B cell (primary cell): Measurements from ENCODE around the gene SLC13A2. TPM values are rescaled to one million over a fixed set of nuclear protein-coding genes. Genes with fewer than 3 reads are reported as not detected.

ENCODE experiments used
- ATAC-seq: fragments of 200-7000 bp; cut with Tn5 transposase; one replicate; pipeline ENCODE4 v1.10.0; 2021; ENCODE audit warnings: low read depth, mild to moderate bottlenecking, moderate number of reproducible peaks, moderate library complexity
- CTCF ChIA-PET: fragments of 350-600 bp; sonication (Branson Sonifier 250); formaldehyde crosslinking; loops from one replicate; lab custom pipeline; 2021; ENCODE audit warnings: antibody characterized with exemption, inconsistent platforms; lab: Charles Lee
- POLR2A ChIA-PET: fragments of 350-600 bp; sonication (Branson Sonifier 250); formaldehyde crosslinking; loops from one replicate; lab custom pipeline; 2021; ENCODE audit warnings: antibody characterized with exemption; lab: Charles Lee
- DNase-seq: peaks from one replicate; pipeline ENCODE4 v3.0.0; 2013
- H2AFZ ChIP-seq: 2 replicates; pipeline ENCODE4 v1.6.1; 2012; ENCODE audit warnings: mild to moderate bottlenecking, low read depth, low read length; ENCODE audit not compliant: insufficient read depth, poor library complexity, severe bottlenecking
- H3K27ac ChIP-seq, 2 donors: 1 replicate in 1 of 2; 2 replicates in 1 of 2; pipeline ENCODE4 v1.5.1; 2012 to 2013; ENCODE audit warnings: low read length in 2 of 2, mild to moderate bottlenecking in 2 of 2, moderate library complexity in 1 of 2
- H3K27me3 ChIP-seq, 4 experiments: fragments of 200-600 bp in 1 of 4; sonication (generic) in 1 of 4; replicated peaks in 1 of 4; 1 replicate in 2 of 4; 2 replicates in 2 of 4; pipeline versions ENCODE4 v1.6.1 to v1.7.0; 2013 to 2016; ENCODE audit warnings: low read length in 3 of 4, mild to moderate bottlenecking in 2 of 4, mixed read lengths in 1 of 4, moderate library complexity in 1 of 4; ENCODE audit not compliant: insufficient read depth in 4 of 4, control insufficient read depth in 3 of 4; ENCODE audit errors: control extremely low read depth in 1 of 4
- H3K36me3 ChIP-seq, 2 experiments: replicated peaks in 1 of 2; 1 replicate in 1 of 2; 2 replicates in 1 of 2; pipeline versions ENCODE4 v1.6.1 to v1.7.1; 2013; ENCODE audit warnings: low read length in 1 of 2; ENCODE audit not compliant: insufficient read depth in 2 of 2, control insufficient read depth in 1 of 2; ENCODE audit errors: control extremely low read depth in 1 of 2, extremely low read depth in 1 of 2
- H3K4me1 ChIP-seq, 2 donors: fragments of 200-600 bp in 1 of 2; sonication (generic) in 1 of 2; 1 replicate in 1 of 2; 2 replicates in 1 of 2; pipeline versions ENCODE4 v1.5.1 to v1.6.1; 2013 to 2017; ENCODE audit warnings: low read length in 2 of 2; ENCODE audit not compliant: control insufficient read depth in 2 of 2, insufficient read depth in 2 of 2
- H3K4me2 ChIP-seq: replicated peaks from 2 replicates; pipeline ENCODE3; 2012; ENCODE audit warnings: mild to moderate bottlenecking, low read depth, low read length; ENCODE audit not compliant: poor library complexity, severe bottlenecking
- H3K4me3 ChIP-seq, 5 experiments: fragments of 200-600 bp in 1 of 5; sonication (generic) in 1 of 5; 1 replicate in 3 of 5; 2 replicates in 2 of 5; pipeline versions ENCODE4 v1.5.1 to v1.7.0; 2011 to 2016; ENCODE audit warnings: low read length in 4 of 5, mild to moderate bottlenecking in 4 of 5, low read depth in 2 of 5, control low read depth in 1 of 5, moderate library complexity in 1 of 5; ENCODE audit not compliant: insufficient read depth in 1 of 5; ENCODE audit errors: control extremely low read depth in 1 of 5, extremely low read depth in 1 of 5
- H3K79me2 ChIP-seq: fragments of 200-600 bp; sonication (generic); one replicate; pipeline ENCODE4 v1.6.0; 2016; ENCODE audit warnings: low read length; ENCODE audit not compliant: control insufficient read depth, insufficient read depth
- H3K9ac ChIP-seq: fragments of 200-600 bp; sonication (generic); 2 replicates; pipeline ENCODE4 v1.6.1; 2017; ENCODE audit warnings: mild to moderate bottlenecking, low read length, moderate library complexity
- H3K9me3 ChIP-seq, 3 donors: one replicate each; pipeline versions ENCODE4 v1.6.1 to v1.7.1; 2013; ENCODE audit warnings: low read length in 2 of 3; ENCODE audit not compliant: control insufficient read depth in 2 of 3, insufficient read depth in 1 of 3; ENCODE audit errors: control extremely low read depth in 1 of 3
- H4K20me1 ChIP-seq: 2 replicates; pipeline ENCODE4 v1.6.0; 2012; ENCODE audit warnings: mild to moderate bottlenecking, low read length; ENCODE audit not compliant: insufficient read depth, control insufficient read depth, poor library complexity, severe bottlenecking
- H3K27ac Mint-ChIP-seq: one replicate; pipeline ENCODE4 v1.8.0; 2021; ENCODE audit warnings: mixed read lengths
- H3K27me3 Mint-ChIP-seq: one replicate; pipeline ENCODE4 v1.8.0; 2021; ENCODE audit warnings: mixed read lengths
- H3K4me1 Mint-ChIP-seq: one replicate; pipeline ENCODE4 v1.8.0; 2021; ENCODE audit warnings: mixed read lengths
- H3K4me3 Mint-ChIP-seq: one replicate; pipeline ENCODE4 v1.8.0; 2021; ENCODE audit warnings: mixed read lengths
- H3K9me3 Mint-ChIP-seq: one replicate; pipeline ENCODE4 v1.8.0; 2022; ENCODE audit warnings: mixed read lengths; ENCODE audit not compliant: insufficient read depth
- CTCF ChIP-seq: fragments of 200-600 bp; IDR thresholded peaks from one replicate; pipeline ENCODE4 v1.8.0; 2022; ENCODE audit warnings: antibody characterized with exemption, mild to moderate bottlenecking
- EZH2 ChIP-seq: IDR thresholded peaks from 2 replicates; pipeline ENCODE4 v1.6.1; 2012; ENCODE audit warnings: borderline replicate concordance, low read depth, mild to moderate bottlenecking, moderate library complexity, low read length; ENCODE audit not compliant: insufficient read depth, poor library complexity, severe bottlenecking
- WGBS: methylation state at CpG from one replicate; pipeline ENCODE4 v1.1.5; 2013; ENCODE audit warnings: missing lambda C conversion rate; ENCODE audit not compliant: insufficient coverage; 5-methylcytosine and 5-hydroxymethylcytosine counted together
- intact Hi-C: fragments of 100-400 bp; cut with micrococcal nuclease; formaldehyde crosslinking; loops from one replicate; pipeline ENCODE4 v1.10.0; 2022
- polyA plus RNA-seq: library from polyadenylated mRNA; depleted of rRNA; stranded (reverse); fragments of >200 nt; gene quantifications from 2 replicates; pipeline ENCODE4 v1.2.3, GENCODE V29; 2012
- total RNA-seq, 2 donors: library from RNA; stranded (reverse); fragments of 120-200 nt in 1 of 2; gene quantifications; 1 replicate in 1 of 2; 2 replicates in 1 of 2; pipeline versions ENCODE4 v1.2.3 to v1.2.4, GENCODE V29; 2013 to 2022

The SLC13A2 gene
- total and polyA plus RNA-seq, 2 donors (not counting 1 experiment from before 2014, with no cell fraction given), result not detected

- no peak overlapping the region for H3K27ac Mint-ChIP-seq
- Histone ChIP-seq H3K9me3 (peaks cover 0 to 7% (median 0%) of the 10 kb centered on the region in 3 donors), H2AFZ (no peak overlapping the region), H3K9ac (no peak overlapping the region), H3K79me2 (no peaks in the 10 kb centered on the region), H3K27ac (no peak overlapping the region), H3K4me2 (no peak overlapping the region), H3K4me1 (no peaks in the 10 kb centered on the region), H3K4me3 (no peak overlapping the region), H3K27me3 (peaks cover 0 to 3% (median under 1%) of the 10 kb centered on the region in 4 experiments), H4K20me1 (no peaks in the 10 kb centered on the region), H3K36me3 (no peaks in the 10 kb centered on the region)
- no peak overlapping the region for H3K4me3 Mint-ChIP-seq
- WGBS, result 97% methylated on average over 7 of the region's 9 CpGs
- TF ChIP-seq CTCF, result no peak
- no peak for TF ChIP-seq EZH2
- DNase-seq (no peak), ATAC-seq (no peak)
- ChIA-PET CTCF (no interaction called here), POLR2A (no interaction called here)
- no peaks in the 10 kb centered on the region for H3K9me3 Mint-ChIP-seq
- peaks cover 25% of the 10 kb centered on the region for H3K27me3 Mint-ChIP-seq
- intact Hi-C loops, result no loop called here
- no peaks in the 10 kb centered on the region for H3K4me1 Mint-ChIP-seq
Measured at GRCh38 chr17:28443901-28444638, 29.4 kb upstream of the SLC13A2 start.

- Histone ChIP-seq H3K79me2 (no peaks in the 10 kb centered on the region), H3K4me3 (no peak overlapping the region), H3K4me1 (no peaks in the 10 kb centered on the region), H4K20me1 (no peaks in the 10 kb centered on the region), H3K9ac (no peak overlapping the region), H3K27me3 (peaks cover 0 to 2% (median 0%) of the 10 kb centered on the region in 4 experiments), H3K9me3 (peaks cover 0 to 7% (median 0%) of the 10 kb centered on the region in 3 donors), H3K36me3 (no peaks in the 10 kb centered on the region), H2AFZ (no peak overlapping the region), H3K27ac (no peak overlapping the region), H3K4me2 (no peak overlapping the region)
- ChIA-PET POLR2A (no interaction called here), CTCF (no interaction called here)
- Mint-ChIP-seq H3K27me3 (peaks cover 27% of the 10 kb centered on the region), H3K4me1 (no peaks in the 10 kb centered on the region), H3K9me3 (peaks cover 10% of the 10 kb centered on the region), H3K4me3 (no peak overlapping the region), H3K27ac (no peak overlapping the region)
- no peak for TF ChIP-seq CTCF
- no peak for TF ChIP-seq EZH2
- intact Hi-C loops, result no loop called here
- WGBS, result 91% methylated on average over 5 of the region's 8 CpGs
- ATAC-seq (no peak), DNase-seq (no peak)
Measured at GRCh38 chr17:28446716-28447395, 26.6 kb upstream of the SLC13A2 start.
